Immature natural killer cell (primary cell): ENCODE measurements around the gene PRRT3. TPM values are rescaled to one million over a fixed set of nuclear protein-coding genes. Genes with fewer than 3 reads are reported as not detected.
A peak's percentile ranks its signal among the peaks of the same experiment; 100 is the strongest.
"Not testable (repeated sequence)": the region's sequence is repeated elsewhere in the genome, so short reads cannot be mapped to it uniquely, and the experiment has no call there.

ENCODE experiments used
- DNase-seq, 3 donors: peaks; one replicate each; pipeline ENCODE4 v3.0.0; 2022; ENCODE audit warnings: mixed read lengths in 1 of 3
- H3K27ac Mint-ChIP-seq, 6 donors: one replicate each; pipeline ENCODE4 v1.8.0; 2020; ENCODE audit warnings: mixed read lengths in 6 of 6, mild to moderate bottlenecking in 5 of 6, inconsistent platforms in 4 of 6, moderate library complexity in 3 of 6
- H3K27me3 Mint-ChIP-seq, 3 donors: one replicate each; pipeline ENCODE4 v1.8.0; 2020 to 2021; ENCODE audit warnings: low read depth in 3 of 3, mild to moderate bottlenecking in 3 of 3, mixed read lengths in 3 of 3, moderate library complexity in 3 of 3, inconsistent platforms in 1 of 3
- H3K36me3 Mint-ChIP-seq, 3 donors: one replicate each; pipeline ENCODE4 v1.8.0; 2020; ENCODE audit warnings: mixed read lengths in 3 of 3, inconsistent platforms in 2 of 3, mild to moderate bottlenecking in 2 of 3
- H3K4me1 Mint-ChIP-seq, 2 donors: one replicate each; pipeline ENCODE4 v1.8.0; 2020; ENCODE audit warnings: inconsistent platforms in 2 of 2, mild to moderate bottlenecking in 2 of 2, mixed read lengths in 2 of 2, moderate library complexity in 1 of 2
- H3K4me3 Mint-ChIP-seq, 5 donors: one replicate each; pipeline ENCODE4 v1.8.0; 2020; ENCODE audit warnings: mild to moderate bottlenecking in 5 of 5, mixed read lengths in 5 of 5, inconsistent platforms in 3 of 5, moderate library complexity in 3 of 5
- H3K9me3 Mint-ChIP-seq, 6 donors: one replicate each; pipeline ENCODE4 v1.8.0; 2020; ENCODE audit warnings: mild to moderate bottlenecking in 6 of 6, mixed read lengths in 6 of 6, inconsistent platforms in 4 of 6, moderate library complexity in 3 of 6
- polyA plus RNA-seq, 3 donors: library from polyadenylated mRNA; unstranded; fragments of 300-500 nt; fragmentation: Illumina TruSeq; gene quantifications; one replicate each; pipeline ENCODE4 v1.2.3, GENCODE V29; 2021

The PRRT3 gene
- polyA plus RNA-seq, 3 donors from 2014 or later: 0.32 to 3.4 (median 1.8) TPM

GRCh38 chr3:9942164-9942563, 10.0 kb downstream of the PRRT3 start:
- Mint-ChIP-seq H3K27me3 (no peaks in the 10 kb centered on the region), H3K4me1 (peaks cover 1 to 6% of the 10 kb centered on the region in 2 donors), H3K4me3 (no peak overlapping the region), H3K36me3 (peaks cover 0 to 5% (median 1%) of the 10 kb centered on the region in 3 donors), H3K9me3 (no peaks in the 10 kb centered on the region), H3K27ac (peak overlapping the region in 2 of 6 donors; percentile 26 to 75)
- no peak for DNase-seq

- DNase-seq: no peak
- Mint-ChIP-seq H3K9me3 (no peaks in the 10 kb centered on the region), H3K27ac (no peak overlapping the region), H3K27me3 (no peaks in the 10 kb centered on the region), H3K4me3 (no peak overlapping the region), H3K36me3 (peaks cover 4 to 9% (median 4%) of the 10 kb centered on the region in 3 donors), H3K4me1 (peaks cover 6 to 14% of the 10 kb centered on the region in 2 donors)
Observed at GRCh38 chr3:9940746-9941145, 11.5 kb downstream of the PRRT3 start.

GRCh38 chr3:9939906-9940305, 12.3 kb downstream of the PRRT3 start:
- not testable (repeated sequence) for DNase-seq, H3K27me3 Mint-ChIP-seq, H3K27ac Mint-ChIP-seq, H3K9me3 Mint-ChIP-seq, H3K4me3 Mint-ChIP-seq, H3K36me3 Mint-ChIP-seq
- peaks cover 13 to 22% of the 10 kb centered on the region in 2 donors for H3K4me1 Mint-ChIP-seq

GRCh38 chr3:9938966-9939365, 13.2 kb downstream of the PRRT3 start:
- H3K36me3 Mint-ChIP-seq: peaks cover 4 to 9% (median 8%) of the 10 kb centered on the region in 3 donors
- H3K9me3 Mint-ChIP-seq: no peaks in the 10 kb centered on the region

GRCh38 chr3:9937486-9938238, 14.5 kb downstream of the PRRT3 start:
- no peak for DNase-seq
- Mint-ChIP-seq H3K9me3 (no peaks in the 10 kb centered on the region), H3K27ac (no peak overlapping the region), H3K4me3 (no peak overlapping the region), H3K4me1 (peaks cover 30 to 36% of the 10 kb centered on the region in 2 donors), H3K36me3 (peaks cover 4 to 8% (median 4%) of the 10 kb centered on the region in 3 donors), H3K27me3 (peaks cover 5 to 17% (median 11%) of the 10 kb centered on the region in 3 donors)

More at GRCh38 chr3:9938966-9939365, 13.2 kb downstream of the PRRT3 start:
- Mint-ChIP-seq H3K27me3 (peaks cover 0 to 4% (median 2%) of the 10 kb centered on the region in 3 donors), H3K4me1 (peaks cover 22 to 32% of the 10 kb centered on the region in 2 donors), H3K4me3 (no peak overlapping the region), H3K27ac (no peak overlapping the region)
- DNase-seq: no peak

- H3K4me1 Mint-ChIP-seq: peaks cover 40 to 51% of the 10 kb centered on the region in 2 donors
- peak overlapping the region in 3 of 6 donors; percentile 48 to 99 (median 69) for H3K27ac Mint-ChIP-seq
- H3K4me3 Mint-ChIP-seq: peak overlapping the region in 2 of 5 donors; percentile 28 to 46
Observed at GRCh38 chr3:9935966-9936510, 16.2 kb downstream of the PRRT3 start.

GRCh38 chr3:9934993-9935392, 17.2 kb downstream of the PRRT3 start:
- H3K4me1 Mint-ChIP-seq: peaks cover 43 to 59% of the 10 kb centered on the region in 2 donors
- DNase-seq: no peak
- peak overlapping the region; percentile 98 to 100 (median 99) for H3K27ac Mint-ChIP-seq
- H3K9me3 Mint-ChIP-seq: no peaks in the 10 kb centered on the region
- H3K36me3 Mint-ChIP-seq: peaks cover 4 to 8% (median 4%) of the 10 kb centered on the region in 3 donors
- H3K4me3 Mint-ChIP-seq: peak overlapping the region; percentile 94 to 98 (median 96)
- H3K27me3 Mint-ChIP-seq: peaks cover 5 to 18% (median 11%) of the 10 kb centered on the region in 3 donors

More at GRCh38 chr3:9935966-9936510, 16.2 kb downstream of the PRRT3 start:
- Mint-ChIP-seq H3K27me3 (peaks cover 5 to 18% (median 11%) of the 10 kb centered on the region in 3 donors), H3K9me3 (no peaks in the 10 kb centered on the region), H3K36me3 (peaks cover 4 to 8% (median 4%) of the 10 kb centered on the region in 3 donors)
- DNase-seq: no peak

- H3K9me3 Mint-ChIP-seq: no peaks in the 10 kb centered on the region
- peak overlapping the region; percentile 94 to 98 (median 96) for H3K4me3 Mint-ChIP-seq
- peaks cover 4 to 8% (median 4%) of the 10 kb centered on the region in 3 donors for H3K36me3 Mint-ChIP-seq
- H3K4me1 Mint-ChIP-seq: peaks cover 43 to 59% of the 10 kb centered on the region in 2 donors
- H3K27ac Mint-ChIP-seq: peak overlapping the region; percentile 98 to 100 (median 99)
- H3K27me3 Mint-ChIP-seq: peaks cover 5 to 20% (median 11%) of the 10 kb centered on the region in 3 donors
- DNase-seq: no peak
Observed at GRCh38 chr3:9934235-9934621, 18.0 kb downstream of the PRRT3 start.

- peak; percentile 98 for DNase-seq
- Mint-ChIP-seq H3K4me1 (peaks cover 43 to 59% of the 10 kb centered on the region in 2 donors), H3K27ac (peak within 1 kb of the TSS; percentile 98 to 100 (median 99)), H3K36me3 (peaks cover 4 to 8% (median 4%) of the 10 kb centered on the region in 3 donors), H3K9me3 (no peaks in the 10 kb centered on the region), H3K4me3 (peak within 1 kb of the TSS; percentile 94 to 98 (median 96)), H3K27me3 (peaks cover 5 to 20% (median 11%) of the 10 kb centered on the region in 3 donors)
Observed at GRCh38 chr3:9933561-9934234, 18.5 kb downstream of the PRRT3 start, which contains the start of gene CRELD1. TSS of gene CRELD1 (plus strand) at chr3:9933834. CDS start at chr3:9934439, 605 bp downstream.

- H3K36me3 Mint-ChIP-seq: peaks cover 4 to 8% (median 4%) of the 10 kb centered on the region in 3 donors
- H3K4me3 Mint-ChIP-seq: peak overlapping the region; percentile 94 to 98 (median 96)
- peak; percentile 83 to 88 (median 86) for DNase-seq
- H3K4me1 Mint-ChIP-seq: peaks cover 43 to 59% of the 10 kb centered on the region in 2 donors
- peaks cover 5 to 20% (median 11%) of the 10 kb centered on the region in 3 donors for H3K27me3 Mint-ChIP-seq
- no peaks in the 10 kb centered on the region for H3K9me3 Mint-ChIP-seq
- peak overlapping the region; percentile 98 to 100 (median 99) for H3K27ac Mint-ChIP-seq
Observed at GRCh38 chr3:9932843-9933560, 19.2 kb downstream of the PRRT3 start.

- peak overlapping the region; percentile 94 to 98 (median 96) for H3K4me3 Mint-ChIP-seq
- H3K9me3 Mint-ChIP-seq: no peaks in the 10 kb centered on the region
- peaks cover 5 to 20% (median 11%) of the 10 kb centered on the region in 3 donors for H3K27me3 Mint-ChIP-seq
- peaks cover 4 to 8% (median 4%) of the 10 kb centered on the region in 3 donors for H3K36me3 Mint-ChIP-seq
- DNase-seq: no peak
- H3K27ac Mint-ChIP-seq: peak overlapping the region; percentile 98 to 100 (median 99)
- H3K4me1 Mint-ChIP-seq: peaks cover 43 to 59% of the 10 kb centered on the region in 2 donors
Observed at GRCh38 chr3:9932535-9932842, 19.7 kb downstream of the PRRT3 start.

GRCh38 chr3:9930804-9931418, 21.3 kb downstream of the PRRT3 start:
- Mint-ChIP-seq H3K36me3 (peaks cover 0 to 4% (median 0%) of the 10 kb centered on the region in 3 donors), H3K4me3 (peak overlapping the region in 4 of 5 donors; percentile 11 to 62 (median 40)), H3K27me3 (peaks cover 5 to 20% (median 11%) of the 10 kb centered on the region in 3 donors), H3K27ac (peak overlapping the region; percentile 39 to 88 (median 74)), H3K4me1 (peaks cover 39 to 46% of the 10 kb centered on the region in 2 donors), H3K9me3 (no peaks in the 10 kb centered on the region)
- DNase-seq: no peak
